ENCODE measurements around the gene CSMD2. TPM values are rescaled to one million over a fixed set of nuclear protein-coding genes. Genes with fewer than 3 reads are reported as not detected.

CSMD2 gene
- total RNA-seq, 2 experiments from 2014 or later, result not detected

DNA sequence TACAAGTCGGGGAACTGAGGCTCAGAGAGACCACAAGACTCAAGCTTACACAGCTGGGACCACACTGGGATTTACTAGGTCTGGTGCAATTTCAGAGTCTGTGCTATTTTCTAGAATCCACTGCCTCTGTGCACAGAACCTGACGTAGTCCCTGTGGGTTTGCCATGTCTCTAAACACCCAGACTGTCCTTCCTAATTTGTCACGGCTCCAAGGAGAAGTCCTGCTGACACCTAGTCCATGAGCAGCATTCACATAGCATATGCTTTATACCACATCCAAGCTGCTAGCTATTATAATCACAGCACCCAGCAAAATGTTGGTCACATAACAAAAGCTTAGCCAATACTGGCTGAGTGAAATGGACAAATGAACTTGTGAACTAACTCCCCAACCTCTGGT lies 380.2 kb downstream of the CSMD2 start:
- Histone ChIP-seq H3K36me3 (ENCODE audit: insufficient read depth, low read length) (no peaks in the 10 kb centered on the region), H3K9me3 (ENCODE audit: control insufficient read depth in 1 of 2, insufficient read depth in 1 of 2, low read length in 2 of 2) (no peaks in the 10 kb centered on the region), H3K4me3 (ENCODE audit: low read length) (no peak overlapping the region), H3K4me1 (ENCODE audit: insufficient read depth, low read length) (no peaks in the 10 kb centered on the region), H3K27ac (ENCODE audit: low read depth in 1 of 2, low read length in 2 of 2) (no peak overlapping the region), H3K27me3 (ENCODE audit: control insufficient read depth in 1 of 2, insufficient read depth in 2 of 2, low read length in 2 of 2) (no peaks in the 10 kb centered on the region)
- ATAC-seq (ENCODE audit: poor library complexity) (no peak), DNase-seq (no peak)
- peaks cover 20% of the 10 kb centered on the region for H3K27me3 Mint-ChIP-seq
- TF ChIP-seq CTCF (IDR thresholded peaks at IDR 0.05), result no peak
- no peaks in the 10 kb centered on the region for H3K36me3 Mint-ChIP-seq (ENCODE audit: low read depth)
- no peaks in the 10 kb centered on the region for H3K4me1 Mint-ChIP-seq (ENCODE audit: low read depth)
- no peak overlapping the region for H3K4me3 Mint-ChIP-seq
- no peaks in the 10 kb centered on the region for H3K9me3 Mint-ChIP-seq
- intact Hi-C loops (cut with DNase I, micrococcal nuclease), result no loop called here
- POLR2A ChIA-PET, result no interaction called here
- CTCF ChIA-PET, result no interaction called here
- no peak overlapping the region for H3K27ac Mint-ChIP-seq

- no peak for ATAC-seq (ENCODE audit: poor library complexity)
- H3K9me3 ChIP-seq (ENCODE audit: control insufficient read depth in 1 of 2, insufficient read depth in 1 of 2, low read length in 2 of 2), result no peaks in the 10 kb centered on the region
- ChIA-PET POLR2A (no interaction called here), CTCF (no interaction called here)
- no peaks in the 10 kb centered on the region for H3K36me3 ChIP-seq (ENCODE audit: insufficient read depth, low read length)
- H3K27ac ChIP-seq (ENCODE audit: low read depth in 1 of 2, low read length in 2 of 2), result no peak overlapping the region
- intact Hi-C loops (cut with DNase I, micrococcal nuclease), result no loop called here
- Mint-ChIP-seq H3K4me3 (no peak overlapping the region), H3K9me3 (no peaks in the 10 kb centered on the region), H3K27me3 (peaks cover 25% of the 10 kb centered on the region), H3K4me1 (ENCODE audit: low read depth) (no peaks in the 10 kb centered on the region), H3K36me3 (ENCODE audit: low read depth) (no peaks in the 10 kb centered on the region), H3K27ac (no peak overlapping the region)
- DNase-seq, result no peak
- no peak for TF ChIP-seq CTCF (IDR thresholded peaks at IDR 0.05)
- no peaks in the 10 kb centered on the region for H3K27me3 ChIP-seq (ENCODE audit: control insufficient read depth in 1 of 2, insufficient read depth in 2 of 2, low read length in 2 of 2)
- H3K4me3 ChIP-seq (ENCODE audit: low read length), result no peak overlapping the region
- H3K4me1 ChIP-seq (ENCODE audit: insufficient read depth, low read length), result no peaks in the 10 kb centered on the region
Measured at GRCh38 chr1:33782776-33783175, 382.3 kb downstream of the CSMD2 start.

- intact Hi-C loops (cut with DNase I, micrococcal nuclease), result no loop called here
- H3K36me3 Mint-ChIP-seq (ENCODE audit: low read depth), result no peaks in the 10 kb centered on the region
- no peak for TF ChIP-seq CTCF (IDR thresholded peaks at IDR 0.05)
- Histone ChIP-seq H3K27ac (ENCODE audit: low read depth in 1 of 2, low read length in 2 of 2) (no peak overlapping the region), H3K4me3 (ENCODE audit: low read length) (no peak overlapping the region), H3K9me3 (ENCODE audit: control insufficient read depth in 1 of 2, insufficient read depth in 1 of 2, low read length in 2 of 2) (no peaks in the 10 kb centered on the region), H3K4me1 (ENCODE audit: insufficient read depth, low read length) (no peaks in the 10 kb centered on the region), H3K27me3 (ENCODE audit: control insufficient read depth in 1 of 2, insufficient read depth in 2 of 2, low read length in 2 of 2) (no peaks in the 10 kb centered on the region), H3K36me3 (ENCODE audit: insufficient read depth, low read length) (no peaks in the 10 kb centered on the region)
- no peak for DNase-seq
- peaks cover 25% of the 10 kb centered on the region for H3K27me3 Mint-ChIP-seq
- H3K27ac Mint-ChIP-seq, result no peak overlapping the region
- no peak for ATAC-seq (ENCODE audit: poor library complexity)
- H3K9me3 Mint-ChIP-seq, result no peaks in the 10 kb centered on the region
- no peaks in the 10 kb centered on the region for H3K4me1 Mint-ChIP-seq (ENCODE audit: low read depth)
- POLR2A ChIA-PET, result no interaction called here
- CTCF ChIA-PET, result no interaction called here
- no peak overlapping the region for H3K4me3 Mint-ChIP-seq
Measured at GRCh38 chr1:33781652-33782051, 383.4 kb downstream of the CSMD2 start.

Data from CD4-positive, alpha-beta T cell (primary cell).